NCI-H2227 (cell line): ENCODE results near the gene OR5H2.

Experiments used
- DNase-seq: peaks from one replicate; lab custom pipeline; 2025; ENCODE audit not compliant: unreplicated experiment; lab: John Stamatoyannopoulos, UW

The OR5H2 gene

GRCh38 chr3:98329392-98330124 is 47.3 kb downstream of the OR5H2 start:
- peak; percentile 9 for DNase-seq

GRCh38 chr3:98331329-98331728 is 49.0 kb downstream of the OR5H2 start:
- no peak for DNase-seq
